SU-DHL-6 (cell line): Measurements from ENCODE around the gene SLC22A1.
"Not testable (repeated sequence)": the region's sequence is repeated elsewhere in the genome, so short reads cannot be mapped to it uniquely, and the experiment has no call there.

Source experiments
- H2AFZ ChIP-seq: fragments of 200-600 bp; sonication (generic); 2 replicates; pipeline ENCODE4 v1.6.1; 2014; ENCODE audit warnings: low read depth, mild to moderate bottlenecking, moderate library complexity, mixed read lengths, antibody characterized with exemption, low read length; ENCODE audit not compliant: severe bottlenecking
- H3F3A ChIP-seq: fragments of 200-600 bp; shearing (Covaris generic); 2 replicates; pipeline ENCODE4 v1.6.0; 2016; ENCODE audit warnings: antibody characterized with exemption, mild to moderate bottlenecking; ENCODE audit not compliant: insufficient read depth
- H3K27ac ChIP-seq: fragments of 200-600 bp; sonication (generic); 2 replicates; pipeline ENCODE4 v1.5.1; 2016; ENCODE audit warnings: low read depth, mild to moderate bottlenecking, low read length, moderate library complexity, mixed read lengths
- H3K27me3 ChIP-seq: fragments of 200-600 bp; sonication (generic), shearing (Covaris generic); 2 replicates; pipeline ENCODE4 v1.6.0; 2014; ENCODE audit warnings: mild to moderate bottlenecking, low read length
- H3K36me3 ChIP-seq: fragments of 200-600 bp; sonication (generic); 2 replicates; pipeline ENCODE4 v1.6.1; 2014; ENCODE audit warnings: mild to moderate bottlenecking, low read length, mixed read lengths
- H3K4me2 ChIP-seq: fragments of 300-600, 200-600 bp; shearing (Covaris generic), sonication (generic); 2 replicates; pipeline ENCODE4 v1.6.0; 2014; ENCODE audit warnings: low read length, low read depth, mild to moderate bottlenecking; ENCODE audit not compliant: poor library complexity, severe bottlenecking
- H3K4me3 ChIP-seq: fragments of 200-600 bp; sonication (generic); 2 replicates; pipeline ENCODE4 v1.5.1; 2014; ENCODE audit warnings: antibody characterized with exemption, low read length, mild to moderate bottlenecking, mixed read lengths; ENCODE audit not compliant: insufficient read depth, poor library complexity, severe bottlenecking
- H3K79me2 ChIP-seq: fragments of 200-600 bp; sonication (generic); 2 replicates; pipeline ENCODE4 v1.6.1; 2014; ENCODE audit warnings: mild to moderate bottlenecking, low read length, moderate library complexity; ENCODE audit not compliant: insufficient read depth
- H3K9ac ChIP-seq: fragments of 200-600 bp; sonication (generic); 2 replicates; pipeline ENCODE4 v1.7.0; 2014; ENCODE audit warnings: mild to moderate bottlenecking, low read length
- H3K9me2 ChIP-seq: fragments of 200-600 bp; sonication (generic); replicated peaks from 2 replicates; pipeline ENCODE4 v1.6.1; 2014; ENCODE audit warnings: low read length; ENCODE audit not compliant: insufficient read depth
- H3K9me3 ChIP-seq: fragments of 200-600 bp; sonication (generic); 2 replicates; pipeline ENCODE4 v1.6.1; 2014; ENCODE audit warnings: low read length, mixed read lengths; ENCODE audit not compliant: insufficient read depth
- H4K20me1 ChIP-seq: fragments of 200-600 bp; sonication (generic); 2 replicates; pipeline ENCODE4 v1.6.1; 2014; ENCODE audit warnings: low read depth, mild to moderate bottlenecking, antibody characterized with exemption, low read length, moderate library complexity, mixed read lengths
- EZH2phosphoT487 ChIP-seq: fragments of 200-600 bp; sonication (generic), shearing (Covaris generic); conservative IDR thresholded peaks from 2 replicates; pipeline ENCODE4 v1.6.1; 2018; ENCODE audit warnings: mild to moderate bottlenecking, antibody characterized with exemption, low read length, moderate library complexity, mixed read lengths
- TF ChIP-seq, protein P1 (sequence below): fragments of 200-600 bp; sonication (generic); IDR thresholded peaks from one replicate; pipeline ENCODE4 v1.5.1; 2017; ENCODE audit warnings: antibody characterized with exemption, mild to moderate bottlenecking, low read length, moderate library complexity; ENCODE audit not compliant: insufficient read depth, poor library complexity, severe bottlenecking

Gene SLC22A1

DNA sequence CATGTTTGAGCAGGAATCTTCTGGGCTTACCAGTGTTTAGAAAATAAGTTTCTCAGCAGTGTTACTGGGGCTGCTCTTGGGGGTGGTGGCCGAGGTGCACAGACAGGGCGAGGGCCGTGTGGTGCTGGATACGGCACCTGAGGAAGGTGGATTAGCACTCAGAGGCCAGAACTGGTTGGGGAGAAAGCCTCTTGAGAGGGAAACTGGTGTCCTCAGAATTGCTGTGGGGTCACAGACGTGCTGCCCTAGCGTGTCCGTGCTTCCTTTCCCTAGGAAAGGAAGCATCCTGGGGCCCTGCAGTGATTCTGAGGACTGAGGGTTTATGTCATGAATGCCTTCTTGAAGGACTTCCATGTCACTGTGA lies 32.1 kb upstream of the SLC22A1 start:
- Histone ChIP-seq H3K4me3 (no peak overlapping the region), H3K9ac (no peak overlapping the region), H3K9me2 (no peaks in the 10 kb centered on the region), H3K27ac (no peak overlapping the region), H2AFZ (no peak overlapping the region), H3K9me3 (no peaks in the 10 kb centered on the region), H3K36me3 (no peaks in the 10 kb centered on the region; the same call in 1 of the 2 replicates), H3K27me3 (no peaks in the 10 kb centered on the region), H4K20me1 (no peaks in the 10 kb centered on the region), H3K4me2 (no peak overlapping the region), H3K79me2 (no peaks in the 10 kb centered on the region), H3F3A (no peaks in the 10 kb centered on the region)
- TF ChIP-seq EZH2phosphoT487: no peak
- TF ChIP-seq, protein P1, sequence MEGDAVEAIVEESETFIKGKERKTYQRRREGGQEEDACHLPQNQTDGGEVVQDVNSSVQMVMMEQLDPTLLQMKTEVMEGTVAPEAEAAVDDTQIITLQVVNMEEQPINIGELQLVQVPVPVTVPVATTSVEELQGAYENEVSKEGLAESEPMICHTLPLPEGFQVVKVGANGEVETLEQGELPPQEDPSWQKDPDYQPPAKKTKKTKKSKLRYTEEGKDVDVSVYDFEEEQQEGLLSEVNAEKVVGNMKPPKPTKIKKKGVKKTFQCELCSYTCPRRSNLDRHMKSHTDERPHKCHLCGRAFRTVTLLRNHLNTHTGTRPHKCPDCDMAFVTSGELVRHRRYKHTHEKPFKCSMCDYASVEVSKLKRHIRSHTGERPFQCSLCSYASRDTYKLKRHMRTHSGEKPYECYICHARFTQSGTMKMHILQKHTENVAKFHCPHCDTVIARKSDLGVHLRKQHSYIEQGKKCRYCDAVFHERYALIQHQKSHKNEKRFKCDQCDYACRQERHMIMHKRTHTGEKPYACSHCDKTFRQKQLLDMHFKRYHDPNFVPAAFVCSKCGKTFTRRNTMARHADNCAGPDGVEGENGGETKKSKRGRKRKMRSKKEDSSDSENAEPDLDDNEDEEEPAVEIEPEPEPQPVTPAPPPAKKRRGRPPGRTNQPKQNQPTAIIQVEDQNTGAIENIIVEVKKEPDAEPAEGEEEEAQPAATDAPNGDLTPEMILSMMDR: no peak

DNA sequence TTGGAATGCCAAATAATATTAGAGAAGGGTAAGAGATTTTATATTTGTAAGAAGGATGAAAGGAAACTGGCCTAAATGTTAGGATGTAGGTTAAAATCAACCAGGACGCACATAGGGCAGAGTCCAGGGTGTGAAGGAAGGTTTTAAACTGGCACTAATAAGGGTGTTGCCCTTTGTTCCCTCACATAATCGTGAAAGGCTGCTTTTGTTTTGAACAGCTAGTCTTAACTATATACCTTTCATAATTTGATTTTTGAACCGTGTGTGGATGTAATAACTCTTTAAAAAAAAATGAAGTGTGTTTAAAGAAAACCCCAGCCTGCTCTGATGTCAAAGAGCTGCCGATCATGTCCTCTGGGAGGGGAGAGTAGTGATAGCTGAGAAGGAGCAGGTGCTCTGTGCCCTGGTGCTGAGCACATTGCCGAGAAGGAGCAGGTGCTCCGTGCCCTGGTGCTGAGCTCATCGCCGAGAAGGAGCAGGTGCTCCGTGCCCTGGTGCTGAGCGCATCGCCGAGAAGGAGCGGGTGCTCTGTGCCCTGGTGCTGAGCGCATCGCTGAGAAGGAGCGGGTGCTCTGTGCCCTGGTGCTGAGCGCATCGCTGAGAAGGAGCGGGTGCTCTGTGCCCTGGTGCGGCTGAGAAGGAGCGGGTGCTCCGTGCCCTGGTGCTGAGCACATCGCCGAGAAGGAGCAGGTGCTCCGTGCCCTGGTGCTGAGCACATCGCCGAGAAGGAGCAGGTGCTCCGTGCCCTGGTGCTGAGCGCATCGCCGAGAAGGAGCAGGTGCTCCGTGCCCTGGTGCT lies 31.0 kb upstream of the SLC22A1 start:
- H3K79me2 ChIP-seq, H3K9ac ChIP-seq, H4K20me1 ChIP-seq, H3K4me3 ChIP-seq, H3F3A ChIP-seq, H3K27me3 ChIP-seq, H3K9me3 ChIP-seq, H3K36me3 ChIP-seq, H3K27ac ChIP-seq, H3K4me2 ChIP-seq, H3K9me2 ChIP-seq, H2AFZ ChIP-seq: not testable (repeated sequence)

DNA sequence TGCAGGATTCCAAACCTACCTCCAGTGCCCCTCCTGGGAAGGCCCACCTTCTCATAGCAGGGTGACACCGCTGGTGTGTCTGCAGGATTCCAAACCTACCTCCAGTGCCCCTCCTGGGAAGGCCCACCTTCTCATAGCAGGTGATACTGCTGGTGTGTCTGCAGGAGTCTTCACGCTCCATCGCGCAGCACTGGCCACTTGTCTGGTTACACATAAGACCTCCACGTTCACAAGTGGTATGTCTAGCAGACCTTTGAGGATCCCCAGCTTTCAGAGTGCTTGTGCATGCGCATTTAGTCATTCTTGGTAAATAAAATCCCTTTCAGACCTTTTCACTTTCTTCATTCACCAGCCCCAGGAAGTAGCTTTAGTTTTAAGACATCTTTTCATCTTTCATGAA lies 29.4 kb upstream of the SLC22A1 start:
- H3K9me3 ChIP-seq, H3K27me3 ChIP-seq, H3K4me3 ChIP-seq, H3K36me3 ChIP-seq, H3K9me2 ChIP-seq, H3F3A ChIP-seq, H3K27ac ChIP-seq, H2AFZ ChIP-seq, H3K4me2 ChIP-seq, H3K79me2 ChIP-seq, H4K20me1 ChIP-seq, H3K9ac ChIP-seq: not testable (repeated sequence)

DNA sequence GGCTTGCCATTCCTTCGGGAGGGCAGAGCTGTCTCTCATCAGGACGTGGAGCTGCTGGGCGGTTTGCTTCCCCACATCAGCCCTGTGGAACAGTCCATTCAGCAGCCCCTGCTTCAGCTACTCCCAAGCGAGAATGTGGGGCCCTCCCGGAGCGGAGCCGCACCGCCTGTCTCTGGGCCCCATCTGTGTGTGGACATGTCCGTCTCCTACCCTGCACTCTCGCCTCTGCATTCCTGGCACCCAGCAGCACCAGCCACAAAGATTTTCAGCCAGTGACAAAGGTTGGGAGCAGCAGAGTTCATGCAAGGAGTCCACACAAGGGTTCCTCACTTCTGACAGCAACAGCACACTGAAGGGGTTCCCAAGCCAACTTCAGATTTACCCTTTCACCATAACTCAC lies 29.0 kb upstream of the SLC22A1 start:
- no peaks in the 10 kb centered on the region for H3F3A ChIP-seq
- H3K9me2 ChIP-seq: no peaks in the 10 kb centered on the region
- H4K20me1 ChIP-seq: no peaks in the 10 kb centered on the region
- no peak overlapping the region for H3K4me3 ChIP-seq
- H2AFZ ChIP-seq: no peak overlapping the region
- H3K36me3 ChIP-seq: no peaks in the 10 kb centered on the region; the same call in 1 of the 2 replicates
- H3K4me2 ChIP-seq: no peak overlapping the region
- H3K27me3 ChIP-seq: no peaks in the 10 kb centered on the region
- no peak overlapping the region for H3K9ac ChIP-seq
- TF ChIP-seq, protein P1: no peak
- no peak for TF ChIP-seq EZH2phosphoT487
- no peaks in the 10 kb centered on the region for H3K9me3 ChIP-seq
- H3K27ac ChIP-seq: no peak overlapping the region
- H3K79me2 ChIP-seq: no peaks in the 10 kb centered on the region
